K562 (cell line): Measurements from ENCODE around the gene NLE1. TPM values are rescaled to one million over a fixed set of nuclear protein-coding genes. Genes with fewer than 3 reads are reported as not detected.

Experiments
- ATAC-seq: fragments of 200-7000 bp; cut with Tn5 transposase; 3 replicates; pipeline ENCODE4 v1.9.1; 2020; ENCODE audit warnings: moderate library complexity
- BruUV-seq: library from RNA; stranded (reverse); fragments of 400-500 nt; replicated peaks from 2 replicates; lab custom pipeline; 2021; lab: Mats Ljungman, UMichigan
- CTCF ChIA-PET: fragments of 300-600 bp; formaldehyde crosslinking; extraction: SDS; loops from one replicate; lab custom pipeline; 2021; ENCODE audit warnings: low intra/inter-chr PET ratio; lab: Yijun Ruan, JAX
- POLR2A ChIA-PET: fragments of 300-600, 350-650 bp; sonication (Branson Sonifier 250); formaldehyde crosslinking; extraction: SDS; loops from one replicate; lab custom pipeline; 2021; ENCODE audit warnings: antibody characterized with exemption, inconsistent platforms; lab: Yijun Ruan, JAX
- DNase-seq, 4 experiments: peaks; one replicate each; pipeline versions ENCODE4 v3.0.0 to v3.0.0-alpha.2; 2011 to 2018; ENCODE audit warnings: low spot score in 3 of 4, mixed read lengths in 3 of 4; ENCODE audit errors: extremely low read depth in 1 of 4
- FAIRE-seq: peaks from 2 replicates; lab custom pipeline; 2011; peaks lifted over from hg19 to GRCh38; lab: Jason Lieb, UNC
- H2AFZ ChIP-seq: 2 replicates; pipeline ENCODE4 v1.6.0; 2011; ENCODE audit warnings: low read depth, low read length, control low read depth, inconsistent platforms
- H3K27ac ChIP-seq: fragments of 200-600 bp; 3 replicates; pipeline ENCODE4 v1.8.0; 2011; ENCODE audit warnings: low read depth, mild to moderate bottlenecking, control low read depth, inconsistent platforms, low read length, moderate library complexity, mixed read lengths; ENCODE audit errors: extremely low read depth
- H3K27me3 ChIP-seq, 2 experiments: fragments of 300-600 bp in 1 of 2; 2 replicates in 1 of 2; 3 replicates in 1 of 2; pipeline versions ENCODE4 v1.6.0 to v1.8.0; 2011; ENCODE audit warnings: inconsistent platforms in 2 of 2, low read length in 2 of 2, mild to moderate bottlenecking in 1 of 2, mixed read lengths in 1 of 2, moderate library complexity in 1 of 2; ENCODE audit not compliant: control insufficient read depth in 2 of 2, insufficient read depth in 2 of 2
- H3K36me3 ChIP-seq: fragments of 300-600 bp; 3 replicates; pipeline ENCODE4 v1.8.0; 2011; ENCODE audit warnings: mild to moderate bottlenecking, low read length, inconsistent platforms; ENCODE audit not compliant: control insufficient read depth, insufficient read depth
- H3K4me1 ChIP-seq, 2 experiments: fragments of 200-600 bp in 1 of 2; replicated peaks in 1 of 2; 2 replicates in 1 of 2; 3 replicates in 1 of 2; pipeline versions ENCODE4 v1.5.1 to v1.8.0; 2011; ENCODE audit warnings: inconsistent platforms in 2 of 2, low read length in 2 of 2, mild to moderate bottlenecking in 1 of 2, mixed read lengths in 1 of 2, moderate library complexity in 1 of 2; ENCODE audit not compliant: control insufficient read depth in 2 of 2, insufficient read depth in 2 of 2
- H3K4me2 ChIP-seq: 2 replicates; pipeline ENCODE4 v1.6.1; 2011; ENCODE audit warnings: low read length, control low read depth, inconsistent platforms, mixed read lengths; ENCODE audit not compliant: insufficient read depth
- H3K4me3 ChIP-seq: fragments of 200-600 bp; sonication (generic), shearing (Covaris generic); 2 replicates; pipeline ENCODE4 v1.5.1; 2016; ENCODE audit warnings: control low read depth, inconsistent platforms
- H3K79me2 ChIP-seq: fragments of 200-600 bp; 3 replicates; pipeline ENCODE4 v1.8.0; 2011; ENCODE audit warnings: low read length, inconsistent platforms; ENCODE audit not compliant: control insufficient read depth, insufficient read depth
- H3K9ac ChIP-seq, 2 experiments: 2 replicates each; pipeline versions ENCODE4 v1.6.0 to v1.6.1; 2011; ENCODE audit warnings: low read depth in 2 of 2, low read length in 2 of 2, control low read depth in 1 of 2, inconsistent platforms in 1 of 2, mild to moderate bottlenecking in 1 of 2, mixed read lengths in 1 of 2; ENCODE audit not compliant: insufficient read depth in 1 of 2
- H3K9me1 ChIP-seq: one replicate; pipeline ENCODE4 v1.6.0; 2011; ENCODE audit warnings: inconsistent platforms, mild to moderate bottlenecking, low read length, moderate library complexity; ENCODE audit not compliant: control insufficient read depth, insufficient read depth
- H3K9me3 ChIP-seq: replicated peaks from 2 replicates; pipeline ENCODE4 v1.5.1; 2011; ENCODE audit warnings: low read depth, low read length, inconsistent platforms; ENCODE audit not compliant: control insufficient read depth, insufficient read depth
- H4K20me1 ChIP-seq: replicated peaks from 2 replicates; pipeline ENCODE4 v1.6.1; 2011; ENCODE audit warnings: low read length, inconsistent platforms, mixed read lengths; ENCODE audit not compliant: control insufficient read depth, insufficient read depth
- ATF7 ChIP-seq: fragments of 450-650 bp; IDR thresholded peaks from 2 replicates; pipeline ENCODE4 v1.7.1; 2014; ENCODE audit warnings: mild to moderate bottlenecking, moderate library complexity
- KLF1 ChIP-seq: fragments of 450-650 bp; IDR thresholded peaks from 2 replicates; pipeline ENCODE4 v1.6.1; 2016; ENCODE audit warnings: missing genetic modification characterization, missing compliant biosample characterization
- MAZ ChIP-seq, 2 experiments: fragments of 450-650 bp in 1 of 2; sonication (generic) in 1 of 2; formaldehyde crosslinking; IDR thresholded peaks in 1 of 2; conservative IDR thresholded peaks in 1 of 2; 2 replicates each; pipeline versions ENCODE4 v1.4.0 to v1.5.0; 2020; ENCODE audit warnings: mild to moderate bottlenecking in 1 of 2, missing genetic modification reagents in 1 of 2
- RBM34 ChIP-seq: fragments of 200-400 bp; formaldehyde crosslinking; IDR thresholded peaks from 2 replicates; pipeline ENCODE4 v1.6.1; 2018; ENCODE audit warnings: low read length, borderline replicate concordance; ENCODE audit not compliant: insufficient read depth
- SP1 ChIP-seq: sonication (generic); formaldehyde crosslinking; IDR thresholded peaks from 2 replicates; pipeline ENCODE4 v1.8.1; 2022; ENCODE audit warnings: mild to moderate bottlenecking, missing genetic modification reagents
- SPI1 ChIP-seq: IDR thresholded peaks from 2 replicates; pipeline ENCODE4 v1.6.1; 2011; ENCODE audit warnings: low read depth, low read length, control low read depth, borderline replicate concordance
- YY1 ChIP-seq, 3 experiments: IDR thresholded peaks; 2 replicates each; pipeline ENCODE4 v1.6.1; 2011; ENCODE audit warnings: low read length in 2 of 3, mild to moderate bottlenecking in 2 of 3, moderate library complexity in 2 of 3, borderline replicate concordance in 1 of 3, control low read depth in 1 of 3, low read depth in 1 of 3; ENCODE audit not compliant: insufficient read depth in 3 of 3, insufficient replicate concordance in 2 of 3, control insufficient read depth in 1 of 3, insufficient read length in 1 of 3; ENCODE audit errors: extremely low read depth in 1 of 3
- ZNF444 ChIP-seq: fragments of 250-450 bp; sonication (Bioruptor Pico); IDR thresholded peaks from 2 replicates; pipeline ENCODE4 v1.4.0; 2020; ENCODE audit warnings: mild to moderate bottlenecking, moderate library complexity
- WGBS: fragments of 100-300 bp; shearing (Covaris generic); methylation state at CpG from one replicate; pipeline ENCODE4 v1.1.6; 2016; ENCODE audit warnings: low coverage, mixed read lengths; ENCODE audit not compliant: insufficient coverage; ENCODE audit errors: missing lambda C conversion rate; 5-methylcytosine and 5-hydroxymethylcytosine counted together
- in situ Hi-C: fragments of 300-500 bp; cut with MboI; formaldehyde crosslinking; loops from 4 replicates; pipeline ENCODE4 v1.15.0; 2018; ENCODE audit warnings: inconsistent platforms, mixed read lengths
- intact Hi-C: fragments of 100-400 bp; cut with micrococcal nuclease; formaldehyde crosslinking; loops from 2 replicates; pipeline ENCODE4 v1.14.2; 2022
- polyA plus RNA-seq, 8 experiments: library from polyadenylated mRNA; depleted of rRNA in 4 of 8; stranded (reverse) in 5 of 8; unstranded in 3 of 8; fragments of >200 nt; fragmentation: Nextera tagmentation in 2 of 8; fragmentation: Illumina TruSeq in 1 of 8; extraction: Ambion mirVana in 2 of 8; extraction: Trizol in 1 of 8; gene quantifications; 2 replicates each; pipeline versions ENCODE4 v1.2.1 to v1.2.3, GENCODE V29; 2011 to 2014; ENCODE audit warnings: inconsistent platforms in 1 of 8, missing spikeins in 1 of 8
- total RNA-seq, 7 experiments: library from RNA; depleted of rRNA in 6 of 7; stranded (reverse); fragments of >200 nt in 6 of 7; fragmentation: Illumina TruSeq in 2 of 7; extraction: Trizol in 2 of 7; gene quantifications; 2 replicates each; pipeline versions ENCODE4 v1.2.1 to v1.2.3, GENCODE V29; 2011 to 2021; ENCODE audit warnings: low replicate concordance in 1 of 7
- TF ChIP-seq, protein P1 (sequence below): fragments of 200-800 bp; sonication (Bioruptor generic); IDR thresholded peaks from 2 replicates; pipeline ENCODE4 v1.6.1; 2017; ENCODE audit warnings: missing genetic modification characterization, missing compliant biosample characterization
- TF ChIP-seq, protein P2 (sequence below): IDR thresholded peaks from 2 replicates; pipeline ENCODE4 v1.6.1; 2012; ENCODE audit warnings: low read depth, low read length, improper control_type of control experiment, borderline replicate concordance
- TF ChIP-seq, protein P3 (sequence below), 2 experiments: fragments of 450-650 bp; conservative IDR thresholded peaks; 2 replicates each; pipeline ENCODE4 v1.6.1; 2017; ENCODE audit warnings: mild to moderate bottlenecking in 2 of 2, moderate library complexity in 2 of 2

NLE1 gene
- total and polyA plus RNA-seq, 9 of the 15 experiments (the other 6 are each of a cell fraction or from before 2014, with no cell fraction given), result 3.8 to 69.0 (median 29.4) TPM

DNA sequence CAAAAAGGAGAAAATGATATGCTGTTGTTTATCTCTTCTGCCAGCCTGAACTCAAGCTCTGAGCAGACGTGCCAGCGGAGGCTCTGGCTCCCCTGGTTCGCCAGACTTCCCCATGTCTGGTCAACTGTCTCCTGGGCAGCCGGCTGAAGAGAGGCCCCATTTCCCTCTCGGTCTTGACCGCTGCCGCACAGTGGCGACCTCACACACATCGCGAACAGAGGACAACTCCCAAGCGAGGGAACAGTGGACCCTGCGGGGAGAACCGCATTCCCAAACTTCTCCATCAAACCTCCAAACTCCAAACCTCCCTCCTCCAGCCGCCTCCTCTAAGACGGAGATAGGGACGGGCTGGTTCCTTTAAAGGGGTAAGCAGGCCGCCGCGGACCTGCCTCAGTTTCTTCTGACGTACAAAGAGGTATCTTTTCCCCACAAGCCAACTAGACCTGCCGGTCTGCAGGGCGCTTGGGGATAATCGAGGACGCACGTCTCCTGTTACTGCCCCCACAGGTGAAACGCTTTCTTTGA, 53.7 kb downstream of the NLE1 start (continued):
- peak in 1 of 3 experiments; percentile 47 for TF ChIP-seq YY1 (IDR thresholded peaks at IDR 0.05; ENCODE audit: borderline replicate concordance in 1 of 3, control insufficient read depth in 1 of 3, extremely low read depth in 1 of 3, insufficient read depth in 3 of 3, insufficient read length in 1 of 3, insufficient replicate concordance in 2 of 3, low read depth in 1 of 3, low read length in 2 of 3)
- no peak for TF ChIP-seq ZNF444 (CRISPR knock-in tag)
- TF ChIP-seq, all 486 proteins: peak for 32

DNA sequence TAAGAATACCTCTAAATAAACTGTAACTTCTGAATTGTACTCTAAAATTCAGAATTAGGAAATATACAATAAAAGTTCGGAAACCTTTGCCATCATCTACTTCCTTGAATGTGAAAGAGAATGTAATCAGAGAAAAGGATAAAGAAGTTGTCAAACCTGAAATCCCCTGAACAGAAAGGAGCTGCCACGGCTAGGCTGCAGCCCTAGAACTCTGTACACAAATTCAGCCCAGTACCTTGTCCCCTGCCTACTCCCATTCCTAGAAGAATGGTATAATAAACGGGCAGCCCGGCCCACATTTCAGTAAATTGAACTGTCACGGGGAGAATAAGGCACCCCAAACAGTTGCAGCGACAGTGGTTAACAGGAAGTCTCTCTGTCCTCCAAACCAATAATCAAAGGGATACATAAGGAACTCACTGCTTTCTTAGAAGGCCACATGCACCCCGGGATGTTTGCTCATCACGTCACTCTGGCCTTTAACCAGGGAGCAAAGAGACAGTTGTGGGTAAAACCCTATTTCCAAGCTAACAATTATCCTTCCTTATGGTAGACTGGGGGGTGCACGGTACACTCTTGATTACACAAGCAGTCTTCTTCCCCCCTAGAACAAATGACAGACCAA, 54.3 kb downstream of the NLE1 start:
- in situ Hi-C loops, result no loop called here
- intact Hi-C loops, result loop anchor here (2.0 to 5.0 kb wide), 3 partner anchors 23 to 106 kb away; partner anchors contain the start of gene LIG3
- Histone ChIP-seq H3K4me1 (peaks cover 22 to 28% of the 10 kb centered on the region in 2 experiments), H4K20me1 (no peaks in the 10 kb centered on the region), H3K9me3 (no peaks in the 10 kb centered on the region), H3K4me3 (peak overlapping the region; percentile 87), H3K79me2 (peaks cover 44% of the 10 kb centered on the region), H3K9ac (peak overlapping the region; percentile 75 to 92), H3K9me1 (peaks cover 3% of the 10 kb centered on the region), H3K36me3 (no peaks in the 10 kb centered on the region), H3K4me2 (peak overlapping the region; percentile 83), H3K27ac (peak overlapping the region; percentile 73), H2AFZ (peak overlapping the region; percentile 85), H3K27me3 (no peaks in the 10 kb centered on the region)
- no TSS peak for BruUV-seq
- 2% methylated on average over 9 of the region's 9 CpGs for WGBS
- FAIRE-seq, result no peak
- DNase-seq, result peak in 2 of 4 experiments; percentile 20 to 47
- POLR2A ChIA-PET, result interaction anchor here (0.7 to 1.2 kb wide), 4 partner anchors 9 to 115 kb away, joined by 3 to 5 read pairs (median 3); partner anchors contain the start of gene RFFL
- CTCF ChIA-PET, result no interaction called here
- ATAC-seq, result peak; percentile 2
- TF ChIP-seq, protein P1, sequence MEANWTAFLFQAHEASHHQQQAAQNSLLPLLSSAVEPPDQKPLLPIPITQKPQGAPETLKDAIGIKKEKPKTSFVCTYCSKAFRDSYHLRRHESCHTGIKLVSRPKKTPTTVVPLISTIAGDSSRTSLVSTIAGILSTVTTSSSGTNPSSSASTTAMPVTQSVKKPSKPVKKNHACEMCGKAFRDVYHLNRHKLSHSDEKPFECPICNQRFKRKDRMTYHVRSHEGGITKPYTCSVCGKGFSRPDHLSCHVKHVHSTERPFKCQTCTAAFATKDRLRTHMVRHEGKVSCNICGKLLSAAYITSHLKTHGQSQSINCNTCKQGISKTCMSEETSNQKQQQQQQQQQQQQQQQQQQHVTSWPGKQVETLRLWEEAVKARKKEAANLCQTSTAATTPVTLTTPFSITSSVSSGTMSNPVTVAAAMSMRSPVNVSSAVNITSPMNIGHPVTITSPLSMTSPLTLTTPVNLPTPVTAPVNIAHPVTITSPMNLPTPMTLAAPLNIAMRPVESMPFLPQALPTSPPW (CRISPR knock-in tag), result no peak
- TF ChIP-seq, protein P2, sequence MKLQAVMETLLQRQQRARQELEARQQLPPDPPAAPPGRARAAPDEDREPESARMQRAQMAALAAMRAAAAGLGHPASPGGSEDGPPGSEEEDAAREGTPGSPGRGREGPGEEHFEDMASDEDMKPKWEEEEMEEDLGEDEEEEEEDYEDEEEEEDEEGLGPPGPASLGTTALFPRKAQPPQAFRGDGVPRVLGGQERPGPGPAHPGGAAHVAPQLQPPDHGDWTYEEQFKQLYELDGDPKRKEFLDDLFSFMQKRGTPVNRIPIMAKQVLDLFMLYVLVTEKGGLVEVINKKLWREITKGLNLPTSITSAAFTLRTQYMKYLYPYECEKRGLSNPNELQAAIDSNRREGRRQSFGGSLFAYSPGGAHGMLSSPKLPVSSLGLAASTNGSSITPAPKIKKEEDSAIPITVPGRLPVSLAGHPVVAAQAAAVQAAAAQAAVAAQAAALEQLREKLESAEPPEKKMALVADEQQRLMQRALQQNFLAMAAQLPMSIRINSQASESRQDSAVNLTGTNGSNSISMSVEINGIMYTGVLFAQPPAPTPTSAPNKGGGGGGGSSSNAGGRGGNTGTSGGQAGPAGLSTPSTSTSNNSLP, result no peak
- TF ChIP-seq, protein P3, sequence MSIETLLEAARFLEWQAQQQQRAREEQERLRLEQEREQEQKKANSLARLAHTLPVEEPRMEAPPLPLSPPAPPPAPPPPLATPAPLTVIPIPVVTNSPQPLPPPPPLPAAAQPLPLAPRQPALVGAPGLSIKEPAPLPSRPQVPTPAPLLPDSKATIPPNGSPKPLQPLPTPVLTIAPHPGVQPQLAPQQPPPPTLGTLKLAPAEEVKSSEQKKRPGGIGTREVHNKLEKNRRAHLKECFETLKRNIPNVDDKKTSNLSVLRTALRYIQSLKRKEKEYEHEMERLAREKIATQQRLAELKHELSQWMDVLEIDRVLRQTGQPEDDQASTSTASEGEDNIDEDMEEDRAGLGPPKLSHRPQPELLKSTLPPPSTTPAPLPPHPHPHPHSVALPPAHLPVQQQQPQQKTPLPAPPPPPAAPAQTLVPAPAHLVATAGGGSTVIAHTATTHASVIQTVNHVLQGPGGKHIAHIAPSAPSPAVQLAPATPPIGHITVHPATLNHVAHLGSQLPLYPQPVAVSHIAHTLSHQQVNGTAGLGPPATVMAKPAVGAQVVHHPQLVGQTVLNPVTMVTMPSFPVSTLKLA (conservative IDR thresholded peaks at IDR 0.05), result 0 out of 4 replicates have a peak, but pooled peaks of 1 of the 2 experiments have one; percentile 31
- TF ChIP-seq ATF7 (peak; percentile 20; the same call in 1 of the 2 replicates), RBM34 (no peak), SP1 (CRISPR knock-in tag) (0 out of 2 replicates have a peak, but pooled peaks have one; percentile 21), KLF1 (0 out of 2 replicates have a peak, but pooled peaks have one; percentile 24), SPI1 (0 out of 2 replicates have a peak, but pooled peaks have one; percentile 24), MAZ (CRISPR knock-in tag; conservative IDR thresholded peaks at IDR 0.05 in 1 of 2, IDR thresholded peaks at IDR 0.05 in 1 of 2) (0 out of 4 replicates have a peak, but pooled peaks of 1 of the 2 experiments have one; percentile 7)
